Ishikawa (cell line): ENCODE measurements around the gene RASSF5.

Experiments used
- CEBPB ChIP-seq: IDR thresholded peaks from 2 replicates; pipeline ENCODE4 v1.6.1; 2012
- CREB1 ChIP-seq: IDR thresholded peaks from 2 replicates; pipeline ENCODE4 v1.6.1; 2012; ENCODE audit warnings: low read depth
- EP300 ChIP-seq: IDR thresholded peaks from 2 replicates; pipeline ENCODE4 v1.6.1; 2012; ENCODE audit warnings: borderline replicate concordance
- FOXM1 ChIP-seq: IDR thresholded peaks from 2 replicates; pipeline ENCODE4 v1.6.1; 2012; ENCODE audit warnings: low read depth, borderline replicate concordance
- TAF1 ChIP-seq: IDR thresholded peaks from 2 replicates; pipeline ENCODE4 v1.6.1; 2012; ENCODE audit warnings: low read depth, mild to moderate bottlenecking

DNA sequence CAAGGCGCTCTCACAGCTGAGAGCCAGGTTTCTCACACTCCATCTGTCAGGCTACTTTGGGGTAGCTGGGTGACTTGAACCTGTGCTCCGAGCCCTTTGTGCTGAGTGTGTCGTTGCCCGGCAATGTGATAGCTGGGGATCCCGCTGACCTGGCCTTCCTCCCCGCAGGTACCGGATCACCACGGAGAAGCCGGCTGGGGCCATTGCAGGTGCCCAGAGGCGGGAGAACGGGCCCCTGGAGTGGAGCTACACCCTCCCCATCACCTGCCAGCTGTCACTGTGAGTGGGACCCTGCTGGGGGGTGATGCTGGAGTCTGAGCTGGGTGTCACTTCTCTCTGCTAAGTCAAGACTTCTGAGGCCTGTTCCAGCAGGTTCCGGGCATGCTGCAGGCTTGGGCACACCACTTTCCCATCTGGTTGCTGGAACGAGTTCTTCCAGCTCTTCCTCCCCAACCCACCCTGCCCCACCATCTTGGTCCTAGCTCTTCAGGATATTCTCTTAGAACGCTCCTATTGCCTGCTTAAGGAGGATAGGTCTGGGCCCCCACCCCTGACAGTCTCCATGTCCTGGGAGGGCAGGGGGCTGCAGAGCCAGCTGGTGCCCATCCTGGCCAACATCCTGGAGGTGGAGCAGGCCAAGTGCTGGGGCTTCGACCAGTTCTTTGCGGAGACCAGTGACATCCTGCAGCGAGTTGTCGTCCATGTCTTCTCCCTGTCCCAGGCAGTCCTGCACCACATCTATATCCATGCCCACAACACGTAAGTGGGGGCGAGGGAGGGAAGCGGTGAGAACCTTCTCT, 29.6 kb upstream of the RASSF5 start:
- TF ChIP-seq TAF1 (no peak), CREB1 (no peak), CEBPB (no peak), EP300 (no peak), FOXM1 (no peak)
